Measurements from ENCODE around the gene PTGR1. TPM values are rescaled to one million over a fixed set of nuclear protein-coding genes. Genes with fewer than 3 reads are reported as not detected.

The PTGR1 gene
- total and polyA plus RNA-seq, 2 of the 8 experiments (the other 6 are each of a cell fraction or from before 2014, with no cell fraction given) = 16.9 to 28.5 TPM

DNA sequence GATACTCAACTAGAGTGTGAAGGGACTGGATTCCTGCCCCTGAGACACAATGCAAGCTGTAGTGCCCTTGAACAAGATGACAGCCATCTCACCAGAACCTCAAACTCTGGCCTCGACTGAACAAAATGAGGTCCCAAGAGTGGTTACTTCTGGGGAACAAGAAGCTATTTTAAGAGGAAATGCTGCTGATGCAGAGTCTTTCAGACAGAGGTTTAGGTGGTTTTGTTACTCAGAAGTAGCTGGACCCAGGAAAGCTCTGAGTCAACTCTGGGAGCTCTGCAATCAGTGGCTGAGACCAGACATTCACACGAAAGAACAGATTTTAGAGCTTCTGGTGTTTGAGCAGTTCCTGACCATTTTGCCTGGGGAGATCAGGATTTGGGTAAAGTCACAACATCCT is 72.1 kb downstream of the PTGR1 start:
- Histone ChIP-seq H3K27me3 (replicated peaks in 1 of 4; ENCODE audit: control insufficient read depth in 3 of 4, extremely low read depth in 1 of 4, insufficient read depth in 3 of 4, low read length in 3 of 4) (no peaks in the 10 kb centered on the region), H2BK15ac (ENCODE audit: low read length) (0 out of 2 replicates have a peak overlapping the region, but pooled peaks have one; percentile 77), H2AFZ (ENCODE audit: low read length) (no peak overlapping the region), H3K9ac (replicated peaks in 1 of 4; ENCODE audit: extremely low read depth in 1 of 4, low read depth in 3 of 4, low read length in 3 of 4) (no peak overlapping the region), H2AK5ac (ENCODE audit: low read depth, low read length) (peak overlapping the region; percentile 57; the same call in 1 of the 2 replicates), H4K5ac (ENCODE audit: insufficient read length, low read depth, low read length) (no peak overlapping the region), H3K4me1 (replicated peaks in 1 of 4; ENCODE audit: control insufficient read depth in 3 of 4, insufficient read depth in 4 of 4, low read length in 3 of 4) (peaks cover 9 to 20% (median 12%) of the 10 kb centered on the region in 4 experiments; a peak in 6 of 7 replicates), H3K27ac (ENCODE audit: low read depth, low read length) (peak overlapping the region; percentile 39), H3K4ac (replicated peaks; ENCODE audit: insufficient read length, low read depth, low read length) (peak overlapping the region; percentile 36), H2BK5ac (ENCODE audit: low read depth, low read length) (peak overlapping the region; percentile 22; the same call in 1 of the 2 replicates), H3K23me2 (ENCODE audit: low read depth, low read length) (peaks cover 12% of the 10 kb centered on the region), H3K4me2 (ENCODE audit: insufficient read depth in 1 of 2, low read depth in 2 of 2, low read length in 2 of 2) (no peak overlapping the region; a peak in 1 of 4 replicates), H2BK20ac (ENCODE audit: low read length) (no peak overlapping the region), H3K23ac (ENCODE audit: insufficient read length) (no peak overlapping the region), H2BK12ac (ENCODE audit: low read depth, low read length) (no peak overlapping the region; the same call in 1 of the 2 replicates), H3K36me3 (ENCODE audit: control insufficient read depth in 2 of 4, insufficient read depth in 4 of 4, low read length in 3 of 4) (peaks cover 0 to 30% (median 15%) of the 10 kb centered on the region in 4 experiments; a peak in 4 of 8 replicates), H3K4me3 (ENCODE audit: extremely low read depth in 1 of 4, insufficient read depth in 2 of 4, low read depth in 3 of 4, low read length in 4 of 4) (no peak overlapping the region; a peak in 1 of 8 replicates), H3K79me1 (ENCODE audit: low read depth, low read length) (peaks cover 7% of the 10 kb centered on the region), H3K79me2 (ENCODE audit: control insufficient read depth in 1 of 2, insufficient read depth in 2 of 2, low read length in 2 of 2) (peaks cover 0 to 54% of the 10 kb centered on the region in 2 experiments; a peak in 3 of 4 replicates), H3K56ac (replicated peaks; ENCODE audit: insufficient read length, low read depth, low read length) (no peak overlapping the region), H4K8ac (ENCODE audit: extremely low read depth, insufficient read depth, low read length) (no peak overlapping the region), H2BK120ac (replicated peaks; ENCODE audit: low read depth, low read length) (no peak overlapping the region), H4K20me1 (replicated peaks in 1 of 2; ENCODE audit: control insufficient read depth in 1 of 2, insufficient read depth in 2 of 2, low read length in 2 of 2) (peaks cover 0 to 3% of the 10 kb centered on the region in 2 experiments), H3K14ac (ENCODE audit: insufficient read length) (no peak overlapping the region), H3K9me3 (ENCODE audit: insufficient read depth in 2 of 2, low read depth in 1 of 2, low read length in 1 of 2) (no peaks in the 10 kb centered on the region), H3K18ac (ENCODE audit: extremely low read depth, low read length) (peak overlapping the region; percentile 67; the same call in 1 of the 2 replicates), H4K91ac (replicated peaks; ENCODE audit: insufficient read length, low read length) (peak overlapping the region; percentile 46)
- ChIA-PET CTCF (ENCODE audit: partially characterized antibody) (interaction anchor here (1.4 to 1.5 kb wide), 2 partner anchors 9 to 71 kb away, joined by 4 to 5 read pairs; no protein-coding TSS in a partner anchor), POLR2A (ENCODE audit: partially characterized antibody) (interaction anchor here (0.8 to 7.9 kb wide), 9 partner anchors 10 to 71 kb away, joined by 3 to 64 read pairs (median 4); partner anchors contain the start of gene ECPAS)
- no peak for FAIRE-seq
- WGBS, 2 experiments (ENCODE audit: extremely low coverage in 1 of 2, insufficient coverage in 1 of 2, insufficient read length in 1 of 2, insufficient replicate concordance in 2 of 2, low coverage in 1 of 2, low lambda C conversion rate in 2 of 2, missing lambda C conversion rate in 1 of 2) = 89% methylated on average over 2 of the region's 2 CpGs; no CpG with 5 or more reads in 1 of the 2 experiments
- DNase-seq (ENCODE audit: low read depth in 1 of 2, low spot score in 2 of 2) = no peak
- no peak for TF ChIP-seq KDM1A (IDR thresholded peaks at IDR 0.05; ENCODE audit: borderline replicate concordance, low read length)

Data from H1 (cell line).